Liver (tissue), 9 donors: ENCODE measurements around the gene ERN2. TPM values are rescaled to one million over a fixed set of nuclear protein-coding genes. Genes with fewer than 3 reads are reported as not detected.

Source experiments
- DNase-seq: peaks from one replicate; pipeline ENCODE4 v3.0.0-alpha.2; 2017; ENCODE audit warnings: low spot score
- H3K27ac ChIP-seq, 2 donors: one replicate each; pipeline ENCODE4 v1.7.0; 2013; ENCODE audit warnings: inconsistent platforms in 2 of 2, low read length in 2 of 2, control low read depth in 1 of 2, low read depth in 1 of 2, mild to moderate bottlenecking in 1 of 2
- H3K27me3 ChIP-seq, 4 donors: one replicate each; pipeline versions ENCODE4 v1.6.1 to v1.7.0; 2013; ENCODE audit warnings: low read length in 3 of 4, inconsistent platforms in 1 of 4, mild to moderate bottlenecking in 1 of 4, moderate library complexity in 1 of 4; ENCODE audit not compliant: control insufficient read depth in 4 of 4, insufficient read depth in 4 of 4
- H3K36me3 ChIP-seq, 4 donors: one replicate each; pipeline versions ENCODE4 v1.6.1 to v1.7.0; 2013; ENCODE audit warnings: low read length in 3 of 4, mild to moderate bottlenecking in 3 of 4, low read depth in 1 of 4, moderate library complexity in 1 of 4; ENCODE audit not compliant: control insufficient read depth in 4 of 4, insufficient read depth in 3 of 4
- H3K4me1 ChIP-seq, 4 donors: one replicate each; pipeline versions ENCODE4 v1.6.1 to v1.7.0; 2013; ENCODE audit warnings: low read length in 3 of 4, mild to moderate bottlenecking in 3 of 4, moderate library complexity in 1 of 4; ENCODE audit not compliant: control insufficient read depth in 4 of 4, insufficient read depth in 4 of 4
- H3K4me3 ChIP-seq, 3 donors: one replicate each; pipeline versions ENCODE4 v1.6.1 to v1.7.0; 2013; ENCODE audit warnings: low read length in 3 of 3, control low read depth in 1 of 3, low read depth in 1 of 3, mild to moderate bottlenecking in 1 of 3
- H3K9ac ChIP-seq, 2 donors: one replicate each; pipeline ENCODE4 v1.7.0; 2013; ENCODE audit warnings: low read length in 2 of 2, mild to moderate bottlenecking in 2 of 2, moderate library complexity in 2 of 2, control low read depth in 1 of 2, low read depth in 1 of 2
- H3K9me3 ChIP-seq, 4 donors: one replicate each; pipeline versions ENCODE4 v1.6.1 to v1.7.0; 2013; ENCODE audit warnings: low read length in 3 of 4; ENCODE audit not compliant: control insufficient read depth in 4 of 4
- EGR1 ChIP-seq, 2 donors: IDR thresholded peaks; 2 replicates each; pipeline ENCODE4 v1.6.1; 2016 to 2018; ENCODE audit warnings: antibody characterized with exemption in 2 of 2, low read depth in 2 of 2
- FOXA1 ChIP-seq: IDR thresholded peaks from 2 replicates; pipeline ENCODE4 v1.6.1; 2016; ENCODE audit warnings: antibody characterized with exemption
- FOXA2 ChIP-seq: IDR thresholded peaks from 2 replicates; pipeline ENCODE4 v1.6.1; 2016; ENCODE audit warnings: antibody characterized with exemption
- GABPA ChIP-seq, 2 donors: IDR thresholded peaks in 1 of 2; conservative IDR thresholded peaks in 1 of 2; 2 replicates each; pipeline ENCODE4 v1.6.1; 2016; ENCODE audit warnings: antibody characterized with exemption in 2 of 2, mild to moderate bottlenecking in 1 of 2, moderate library complexity in 1 of 2
- HNF4A ChIP-seq, 2 donors: conservative IDR thresholded peaks; 2 replicates each; pipeline ENCODE4 v1.6.1; 2016; ENCODE audit warnings: antibody characterized with exemption in 2 of 2, mild to moderate bottlenecking in 2 of 2
- HNF4G ChIP-seq: IDR thresholded peaks from 2 replicates; pipeline ENCODE4 v1.6.1; 2016; ENCODE audit warnings: antibody characterized with exemption
- JUND ChIP-seq, 2 donors: IDR thresholded peaks; 2 replicates each; pipeline ENCODE4 v1.6.1; 2016; ENCODE audit warnings: antibody characterized with exemption in 2 of 2
- NR2F2 ChIP-seq: IDR thresholded peaks from 2 replicates; pipeline ENCODE4 v1.6.1; 2016; ENCODE audit warnings: antibody characterized with exemption
- RAD21 ChIP-seq, 2 donors: IDR thresholded peaks; 2 replicates each; pipeline ENCODE4 v1.6.1; 2016; ENCODE audit warnings: antibody characterized with exemption in 2 of 2, mild to moderate bottlenecking in 2 of 2
- RXRA ChIP-seq, 2 donors: IDR thresholded peaks; 2 replicates each; pipeline ENCODE4 v1.6.1; 2017 to 2018; ENCODE audit warnings: antibody characterized with exemption in 2 of 2, mild to moderate bottlenecking in 1 of 2
- SP1 ChIP-seq: IDR thresholded peaks from 2 replicates; pipeline ENCODE4 v1.6.1; 2018; ENCODE audit warnings: antibody characterized with exemption, mild to moderate bottlenecking
- TAF1 ChIP-seq: conservative IDR thresholded peaks from 2 replicates; pipeline ENCODE4 v1.6.1; 2016; ENCODE audit warnings: antibody characterized with exemption, mild to moderate bottlenecking
- YY1 ChIP-seq: IDR thresholded peaks from 2 replicates; pipeline ENCODE4 v1.6.1; 2016; ENCODE audit warnings: antibody characterized with exemption, mild to moderate bottlenecking
- WGBS: extraction: QIAGEN DNeasy Blood & Tissue Kit; methylation state at CpG from one replicate; pipeline ENCODE4 v1.1.7; 2013; 5-methylcytosine and 5-hydroxymethylcytosine counted together
- polyA plus RNA-seq, 2 donors: library from polyadenylated mRNA; stranded (reverse) in 1 of 2; unstranded in 1 of 2; fragments of 200-250 nt in 1 of 2; fragments of >200 nt in 1 of 2; fragmentation: Nextera tagmentation in 1 of 2; extraction: Ambion mirVana in 1 of 2; gene quantifications; one replicate each; pipeline versions ENCODE4 v1.2.1 to v1.2.3, GENCODE V29; 2013 to 2015
- total RNA-seq, 2 donors: library from RNA; depleted of rRNA; stranded (reverse); fragments of >200 nt; gene quantifications; one replicate each; pipeline ENCODE4 v1.2.3, GENCODE V29; 2014
- TF ChIP-seq, protein P1 (sequence below): IDR thresholded peaks from 2 replicates; pipeline ENCODE4 v1.6.1; 2016; ENCODE audit warnings: antibody characterized with exemption
- TF ChIP-seq, protein P2 (sequence below): fragments of 150-350 bp; IDR thresholded peaks from 2 replicates; pipeline ENCODE4 v1.5.1; 2017; ENCODE audit warnings: improper control_type of control experiment, low read depth, low read length; ENCODE audit not compliant: missing input control
- TF ChIP-seq, protein P3 (sequence below): IDR thresholded peaks from 2 replicates; pipeline ENCODE4 v1.6.1; 2016; ENCODE audit warnings: antibody characterized with exemption
- TF ChIP-seq, protein P4 (sequence below): IDR thresholded peaks from 2 replicates; pipeline ENCODE4 v1.6.1; 2016; ENCODE audit warnings: antibody characterized with exemption
- donor health status: healthy.
- donor health status: healthy.
- donor health status: healthy.
- donor health status: healthy.
- donor health status: healthy.

The ERN2 gene
- total and polyA plus RNA-seq, 4 donors: 0.01 to 0.17 TPM; not detected in 2

DNA sequence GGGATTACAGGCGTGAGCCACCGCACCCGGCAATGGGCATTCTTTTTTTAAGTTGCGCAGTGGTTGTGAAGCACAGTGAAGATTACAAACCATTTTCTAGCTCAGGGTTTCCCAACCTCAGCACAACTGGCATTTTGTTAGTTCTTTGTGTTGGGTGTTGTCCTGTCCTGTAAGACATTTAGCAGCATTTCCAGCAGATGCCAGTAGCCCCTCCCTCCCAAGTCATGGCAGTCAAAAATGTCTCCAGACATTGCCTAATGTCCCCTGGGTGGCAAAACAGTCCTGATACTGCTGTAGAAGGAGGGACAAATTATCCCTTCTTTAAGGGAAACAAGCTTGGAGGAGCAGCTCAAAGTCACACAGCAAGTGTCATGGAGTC is 18.8 kb downstream of the ERN2 start:
- no peaks in the 10 kb centered on the region for H3K9me3 ChIP-seq
- TF ChIP-seq EGR1 (IDR thresholded peaks at IDR 0.05; ENCODE audit: low read depth in 2 of 2) (no peak), TAF1 (no peak), RAD21 (IDR thresholded peaks at IDR 0.05) (no peak), FOXA2 (no peak), JUND (IDR thresholded peaks at IDR 0.05) (no peak), HNF4A (conservative IDR thresholded peaks at IDR 0.05) (no peak), SP1 (no peak), YY1 (no peak), NR2F2 (no peak), FOXA1 (no peak), GABPA (IDR thresholded peaks at IDR 0.05 in 1 of 2, conservative IDR thresholded peaks at IDR 0.05 in 1 of 2) (no peak)
- TF ChIP-seq, protein P1, sequence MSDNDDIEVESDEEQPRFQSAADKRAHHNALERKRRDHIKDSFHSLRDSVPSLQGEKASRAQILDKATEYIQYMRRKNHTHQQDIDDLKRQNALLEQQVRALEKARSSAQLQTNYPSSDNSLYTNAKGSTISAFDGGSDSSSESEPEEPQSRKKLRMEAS: no peak
- TF ChIP-seq, protein P2, sequence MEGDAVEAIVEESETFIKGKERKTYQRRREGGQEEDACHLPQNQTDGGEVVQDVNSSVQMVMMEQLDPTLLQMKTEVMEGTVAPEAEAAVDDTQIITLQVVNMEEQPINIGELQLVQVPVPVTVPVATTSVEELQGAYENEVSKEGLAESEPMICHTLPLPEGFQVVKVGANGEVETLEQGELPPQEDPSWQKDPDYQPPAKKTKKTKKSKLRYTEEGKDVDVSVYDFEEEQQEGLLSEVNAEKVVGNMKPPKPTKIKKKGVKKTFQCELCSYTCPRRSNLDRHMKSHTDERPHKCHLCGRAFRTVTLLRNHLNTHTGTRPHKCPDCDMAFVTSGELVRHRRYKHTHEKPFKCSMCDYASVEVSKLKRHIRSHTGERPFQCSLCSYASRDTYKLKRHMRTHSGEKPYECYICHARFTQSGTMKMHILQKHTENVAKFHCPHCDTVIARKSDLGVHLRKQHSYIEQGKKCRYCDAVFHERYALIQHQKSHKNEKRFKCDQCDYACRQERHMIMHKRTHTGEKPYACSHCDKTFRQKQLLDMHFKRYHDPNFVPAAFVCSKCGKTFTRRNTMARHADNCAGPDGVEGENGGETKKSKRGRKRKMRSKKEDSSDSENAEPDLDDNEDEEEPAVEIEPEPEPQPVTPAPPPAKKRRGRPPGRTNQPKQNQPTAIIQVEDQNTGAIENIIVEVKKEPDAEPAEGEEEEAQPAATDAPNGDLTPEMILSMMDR: no peak
- TF ChIP-seq, protein P3, sequence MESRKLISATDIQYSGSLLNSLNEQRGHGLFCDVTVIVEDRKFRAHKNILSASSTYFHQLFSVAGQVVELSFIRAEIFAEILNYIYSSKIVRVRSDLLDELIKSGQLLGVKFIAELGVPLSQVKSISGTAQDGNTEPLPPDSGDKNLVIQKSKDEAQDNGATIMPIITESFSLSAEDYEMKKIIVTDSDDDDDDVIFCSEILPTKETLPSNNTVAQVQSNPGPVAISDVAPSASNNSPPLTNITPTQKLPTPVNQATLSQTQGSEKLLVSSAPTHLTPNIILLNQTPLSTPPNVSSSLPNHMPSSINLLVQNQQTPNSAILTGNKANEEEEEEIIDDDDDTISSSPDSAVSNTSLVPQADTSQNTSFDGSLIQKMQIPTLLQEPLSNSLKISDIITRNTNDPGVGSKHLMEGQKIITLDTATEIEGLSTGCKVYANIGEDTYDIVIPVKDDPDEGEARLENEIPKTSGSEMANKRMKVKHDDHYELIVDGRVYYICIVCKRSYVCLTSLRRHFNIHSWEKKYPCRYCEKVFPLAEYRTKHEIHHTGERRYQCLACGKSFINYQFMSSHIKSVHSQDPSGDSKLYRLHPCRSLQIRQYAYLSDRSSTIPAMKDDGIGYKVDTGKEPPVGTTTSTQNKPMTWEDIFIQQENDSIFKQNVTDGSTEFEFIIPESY: no peak
- no peaks in the 10 kb centered on the region for H3K4me1 ChIP-seq
- H3K36me3 ChIP-seq: peaks cover 3 to 16% (median 8%) of the 10 kb centered on the region in 4 donors
- no peak for DNase-seq
- H3K27me3 ChIP-seq: no peaks in the 10 kb centered on the region
- no peak overlapping the region for H3K27ac ChIP-seq
- WGBS: 96% methylated on average over 4 of the region's 4 CpGs
- H3K9ac ChIP-seq: no peak overlapping the region
- H3K4me3 ChIP-seq: no peak overlapping the region

DNA sequence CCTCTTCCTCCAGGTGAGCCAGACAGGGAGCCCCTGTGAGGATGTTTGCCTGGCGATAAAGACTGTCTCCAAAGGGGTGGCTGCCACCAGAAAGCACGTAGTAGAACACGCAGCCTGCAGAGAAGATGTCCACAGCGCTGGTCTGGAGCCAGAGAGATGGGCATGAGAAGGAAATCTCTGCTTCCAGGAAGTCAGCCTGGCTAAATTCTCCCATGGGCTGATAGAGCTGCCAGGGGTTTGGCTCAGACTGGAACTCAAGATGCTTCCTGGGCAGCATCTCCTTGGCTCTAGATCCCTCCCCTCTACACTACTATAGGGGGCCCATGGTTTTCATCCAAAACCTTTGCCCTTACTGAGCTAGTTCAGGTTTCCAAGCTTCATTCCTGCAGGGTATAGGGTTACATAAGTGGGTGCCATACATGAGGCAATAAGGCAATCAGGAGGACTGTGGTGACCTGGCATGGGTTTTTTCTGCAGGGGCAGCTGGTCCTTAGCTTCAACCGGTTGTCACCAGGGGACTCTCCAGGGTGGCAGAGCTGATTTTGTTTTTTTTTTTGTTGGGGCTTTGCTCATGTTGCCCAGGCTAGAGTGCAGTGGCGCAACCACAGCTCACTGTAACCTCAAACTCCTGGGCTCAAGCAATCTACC is 20.7 kb downstream of the ERN2 start:
- Histone ChIP-seq H3K9ac (no peak overlapping the region), H3K36me3 (peaks cover 3 to 35% (median 16%) of the 10 kb centered on the region in 4 donors), H3K27me3 (no peaks in the 10 kb centered on the region), H3K27ac (no peak overlapping the region), H3K4me3 (no peak overlapping the region), H3K4me1 (no peaks in the 10 kb centered on the region), H3K9me3 (no peaks in the 10 kb centered on the region)
- 96% methylated on average over 6 of the region's 6 CpGs for WGBS
- TF ChIP-seq, protein P3: no peak
- TF ChIP-seq, protein P1: no peak
- TF ChIP-seq RXRA (IDR thresholded peaks at IDR 0.05): no peak
- TF ChIP-seq JUND (IDR thresholded peaks at IDR 0.05): no peak
- TF ChIP-seq RAD21 (IDR thresholded peaks at IDR 0.05): no peak
- TF ChIP-seq, protein P4, sequence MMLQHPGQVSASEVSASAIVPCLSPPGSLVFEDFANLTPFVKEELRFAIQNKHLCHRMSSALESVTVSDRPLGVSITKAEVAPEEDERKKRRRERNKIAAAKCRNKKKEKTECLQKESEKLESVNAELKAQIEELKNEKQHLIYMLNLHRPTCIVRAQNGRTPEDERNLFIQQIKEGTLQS: no peak
- TF ChIP-seq HNF4G: no peak
- no peak for DNase-seq
